HG03135 (cell line): ENCODE data around the gene GRID1.

Experiments used
- ATAC-seq: cut with Tn5 transposase; IDR thresholded peaks from one replicate; pipeline ENCODE4 v1.9.1; 2021; ENCODE audit warnings: mild to moderate bottlenecking, moderate library complexity; ENCODE audit not compliant: unreplicated experiment

Gene GRID1

GRCh38 chr10:85791818-85792532 is 574.6 kb downstream of the GRID1 start:
- no peak for ATAC-seq

GRCh38 chr10:85789982-85790789 is 576.4 kb downstream of the GRID1 start:
- ATAC-seq, result no peak

GRCh38 chr10:85789125-85789524 is 577.5 kb downstream of the GRID1 start:
- ATAC-seq, result no peak

- ATAC-seq, result no peak
Measured at GRCh38 chr10:85788570-85788969, 578.0 kb downstream of the GRID1 start.

- ATAC-seq, result no peak
Measured at GRCh38 chr10:85787881-85788280, 578.7 kb downstream of the GRID1 start.

DNA sequence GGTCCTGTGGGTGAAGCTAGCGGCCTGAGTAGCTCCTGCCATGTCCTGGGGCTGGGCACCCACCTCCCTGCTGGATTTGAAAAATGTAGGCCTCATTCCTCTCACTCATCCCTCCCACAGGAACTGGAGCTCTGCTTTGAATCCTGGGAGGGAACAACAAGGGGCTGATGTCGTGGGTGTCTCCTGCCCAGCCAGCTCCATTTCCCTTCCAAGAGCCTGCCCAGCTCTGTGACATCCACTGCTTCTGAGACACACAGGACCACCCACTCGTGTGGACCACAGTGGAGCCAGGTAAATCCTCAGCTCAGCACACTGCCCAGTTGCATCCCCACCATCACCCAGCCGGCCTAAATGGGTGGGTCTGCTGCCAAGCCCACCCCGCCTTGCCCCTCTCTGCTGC is 579.2 kb downstream of the GRID1 start:
- no peak for ATAC-seq

GRCh38 chr10:85786401-85786899 is 580.1 kb downstream of the GRID1 start:
- ATAC-seq, result no peak

- no peak for ATAC-seq
Measured at GRCh38 chr10:85784792-85785191, 581.8 kb downstream of the GRID1 start.

- no peak for ATAC-seq
Measured at GRCh38 chr10:85781404-85781803, 585.2 kb downstream of the GRID1 start.

- ATAC-seq, result no peak
Measured at GRCh38 chr10:85778074-85778473, 588.5 kb downstream of the GRID1 start.

GRCh38 chr10:85767891-85768290 is 598.7 kb downstream of the GRID1 start:
- ATAC-seq, result no peak

- no peak for ATAC-seq
Measured at GRCh38 chr10:85764108-85764507, 602.5 kb downstream of the GRID1 start.

DNA sequence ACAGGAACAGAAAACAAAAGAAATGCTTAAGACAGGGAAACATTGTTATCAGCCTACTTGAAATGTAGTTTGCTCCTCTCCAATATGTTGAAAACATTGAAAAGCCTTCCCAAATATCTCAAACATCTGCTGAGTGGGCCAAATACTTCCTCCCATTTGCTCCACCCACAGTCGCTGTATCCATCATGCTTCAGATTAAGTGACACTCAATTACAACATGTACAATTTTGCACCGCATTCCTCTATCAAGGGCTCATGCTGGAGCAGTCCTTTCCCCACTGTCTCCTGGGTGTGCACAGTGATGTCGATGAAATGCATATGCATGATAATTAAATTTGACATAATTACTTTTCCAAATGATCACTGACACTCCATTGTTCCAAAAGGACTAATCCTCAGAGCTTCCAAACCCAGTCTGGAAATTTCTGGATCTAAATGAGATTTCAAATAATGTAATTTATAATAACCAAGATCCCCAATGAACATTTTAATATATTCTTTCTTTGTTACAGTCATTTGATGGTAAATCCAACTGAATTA is 604.6 kb downstream of the GRID1 start:
- no peak for ATAC-seq

- peak; percentile 88 for ATAC-seq
Measured at GRCh38 chr10:85741626-85742300, 624.8 kb downstream of the GRID1 start.

GRCh38 chr10:85735997-85736396 is 630.6 kb downstream of the GRID1 start:
- ATAC-seq, result no peak

DNA sequence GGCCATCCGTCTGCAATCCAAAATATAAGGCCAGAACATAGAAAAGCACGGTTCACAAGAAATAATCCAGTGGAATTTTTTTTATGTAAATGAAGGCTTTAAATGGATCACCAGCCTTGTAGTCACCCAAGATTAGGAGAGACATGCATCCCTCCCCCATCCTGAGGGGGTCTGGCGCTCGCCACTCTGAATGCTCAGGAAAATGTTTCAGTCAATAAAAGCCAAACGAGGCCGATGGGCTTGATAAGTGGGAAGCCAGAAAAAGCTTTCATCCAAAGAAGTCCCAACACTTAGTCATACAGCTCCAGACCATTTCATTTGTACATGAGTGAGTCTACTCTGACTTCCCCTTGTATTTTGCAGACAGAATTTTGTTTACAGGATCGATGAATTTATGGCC is 631.8 kb downstream of the GRID1 start:
- no peak for ATAC-seq

DNA sequence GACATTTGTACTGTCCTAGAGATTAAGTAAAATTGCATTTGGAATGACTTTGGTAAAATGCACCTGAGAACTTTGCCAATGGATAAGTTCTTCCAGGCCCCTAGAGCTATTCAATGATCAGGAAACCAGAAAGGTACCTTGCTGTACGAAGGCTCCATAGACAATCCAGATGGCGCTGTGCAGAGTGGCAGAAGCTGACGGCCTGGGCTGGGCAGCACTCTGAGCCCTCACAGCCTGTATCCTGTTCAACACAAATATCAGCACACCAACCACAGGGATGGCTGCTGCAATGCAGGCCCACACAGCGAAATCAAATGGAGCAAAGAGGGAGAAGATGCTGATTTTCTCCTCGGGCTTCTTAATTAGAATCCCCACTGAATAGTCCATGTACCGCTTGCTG is 642.4 kb downstream of the GRID1 start:
- no peak for ATAC-seq

GRCh38 chr10:85720931-85721590 is 645.5 kb downstream of the GRID1 start:
- ATAC-seq, result no peak

DNA sequence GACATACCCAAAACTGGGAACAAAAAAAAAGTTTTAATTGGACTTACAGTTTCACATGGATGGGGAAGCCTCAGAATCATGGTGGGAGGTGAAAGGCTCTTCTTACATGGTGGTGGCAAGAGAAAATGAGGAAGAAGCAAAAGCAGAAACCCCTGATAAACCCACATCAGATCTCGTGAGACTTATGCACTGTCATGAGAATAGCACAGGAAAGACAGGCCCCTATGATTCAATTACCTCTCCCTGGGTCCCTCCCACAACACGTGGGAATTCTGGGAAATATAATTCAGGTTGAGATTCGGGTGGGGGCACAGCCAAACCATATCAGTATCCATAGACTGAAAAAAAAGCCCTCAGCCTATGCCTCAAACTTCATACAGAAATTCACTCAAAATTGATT is 647.2 kb downstream of the GRID1 start:
- ATAC-seq, result no peak

GRCh38 chr10:85713885-85714284 is 652.7 kb downstream of the GRID1 start:
- no peak for ATAC-seq

DNA sequence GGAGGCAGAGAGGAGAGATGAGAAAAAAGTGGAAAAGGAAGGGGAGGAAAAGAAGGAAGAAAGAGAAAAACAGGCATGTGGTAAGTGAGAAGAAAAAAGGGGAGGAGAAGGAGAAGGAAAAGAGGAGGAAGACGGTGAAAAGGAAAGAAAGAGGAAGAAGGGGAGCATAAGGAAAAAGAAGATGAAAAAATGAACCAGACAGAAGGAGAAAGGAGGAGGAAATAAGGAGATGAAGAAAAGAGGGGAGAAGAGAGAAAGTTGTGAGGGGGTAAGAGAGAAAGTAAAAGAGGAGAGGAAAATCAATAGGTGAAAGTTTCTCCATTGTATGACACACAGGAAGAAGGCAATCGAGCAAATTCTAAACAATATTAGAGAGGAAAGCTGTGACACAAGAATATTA is 663.8 kb downstream of the GRID1 start:
- no peak for ATAC-seq
